ENCODE measurements around the gene RPS29. TPM values are rescaled to one million over a fixed set of nuclear protein-coding genes. Genes with fewer than 3 reads are reported as not detected.
A peak's percentile ranks its signal among the peaks of the same experiment; 100 is the strongest.

RPS29 gene
- total and polyA plus RNA-seq, 2 of the 13 experiments (the other 11 are each of a cell fraction or from before 2014, with no cell fraction given) = 4,303 to 8,215 TPM

GRCh38 chr14:49620182-49621113 is 34.3 kb upstream of the RPS29 start, which contains the start of the genes MGAT2 and RPL36AL (continued):
- TF ChIP-seq THAP9 (CRISPR knock-in tag; IDR thresholded peaks at IDR 0.05; ENCODE audit: borderline replicate concordance) (peak; percentile 79; the same call in 1 of the 2 replicates), MZF1 (CRISPR knock-in tag; IDR thresholded peaks at IDR 0.05; ENCODE audit: borderline replicate concordance) (no peak), MXD1 (CRISPR knock-in tag; IDR thresholded peaks at IDR 0.05) (no peak; the same call in 1 of the 2 replicates), ZNF639 (CRISPR knock-in tag; conservative IDR thresholded peaks at IDR 0.05) (no peak; the same call in none of the 2 replicates), ZNF790 (CRISPR knock-in tag; IDR thresholded peaks at IDR 0.05; ENCODE audit: borderline replicate concordance) (no peak), ZNF597 (CRISPR knock-in tag; IDR thresholded peaks at IDR 0.05) (no peak), TRIM22 (IDR thresholded peaks at IDR 0.05) (no peak), ZNF564 (CRISPR knock-in tag; IDR thresholded peaks at IDR 0.05) (peak; percentile 22), BRCA1 (CRISPR knock-in tag; IDR thresholded peaks at IDR 0.05) (no peak; the same call in 1 of the 2 replicates), TIGD3 (CRISPR knock-in tag; IDR thresholded peaks at IDR 0.05; ENCODE audit: borderline replicate concordance) (no peak), ZNF7 (CRISPR knock-in tag; IDR thresholded peaks at IDR 0.05) (no peak), TMF1 (CRISPR knock-in tag; IDR thresholded peaks at IDR 0.05; ENCODE audit: low read depth) (peak; percentile 81; the same call in 1 of the 2 replicates), RFX1 (IDR thresholded peaks at IDR 0.05) (no peak), HMG20A (CRISPR knock-in tag; IDR thresholded peaks at IDR 0.05; ENCODE audit: borderline replicate concordance) (no peak), ZFYVE20 (CRISPR knock-in tag; IDR thresholded peaks at IDR 0.05; ENCODE audit: borderline replicate concordance, low read depth) (no peak; the same call in none of the 2 replicates), GATAD2A (CRISPR knock-in tag; IDR thresholded peaks at IDR 0.05) (no peak), FOXA1 (IDR thresholded peaks at IDR 0.05) (no peak), FOXA1 (CRISPR knock-in tag; IDR thresholded peaks at IDR 0.05) (peak; percentile 3; the same call in 1 of the 2 replicates), NCOR1 (IDR thresholded peaks at IDR 0.05; ENCODE audit: borderline replicate concordance, low read length) (no peak; the same call in 1 of the 2 replicates)
